ENCODE measurements around the gene NUDT17. TPM values are rescaled to one million over a fixed set of nuclear protein-coding genes. Genes with fewer than 3 reads are reported as not detected.
"Not testable (repeated sequence)": the region's sequence is repeated elsewhere in the genome, so short reads cannot be mapped to it uniquely, and the experiment has no call there.

NUDT17 gene
- total and polyA plus RNA-seq, 2 donors (not counting 1 experiment from before 2014, with no cell fraction given), result 7.7 TPM

- H3K4me3 Mint-ChIP-seq; H3K4me2 ChIP-seq (replicated peaks; ENCODE audit: low read depth, low read length, poor library complexity, severe bottlenecking); H4K20me1 ChIP-seq (ENCODE audit: control insufficient read depth, insufficient read depth, low read length, poor library complexity, severe bottlenecking); ATAC-seq (ENCODE audit: low read depth); intact Hi-C loops (cut with micrococcal nuclease); H2AFZ ChIP-seq (ENCODE audit: insufficient read depth, low read depth, low read length, poor library complexity, severe bottlenecking); H3K9me3 Mint-ChIP-seq (ENCODE audit: insufficient read depth); H3K27me3 ChIP-seq (replicated peaks in 1 of 4; ENCODE audit: control extremely low read depth in 1 of 4, control insufficient read depth in 3 of 4, insufficient read depth in 4 of 4, low read length in 3 of 4); CTCF ChIA-PET; H3K9ac ChIP-seq (ENCODE audit: low read length); H3K4me3 ChIP-seq (ENCODE audit: control extremely low read depth in 1 of 5, extremely low read depth in 1 of 5, insufficient read depth in 1 of 5, low read depth in 2 of 5, low read length in 4 of 5); H3K27ac Mint-ChIP-seq; H3K27ac ChIP-seq (ENCODE audit: low read length in 2 of 2); H3K9me3 ChIP-seq (ENCODE audit: control extremely low read depth in 1 of 3, control insufficient read depth in 2 of 3, insufficient read depth in 1 of 3, low read length in 2 of 3); DNase-seq; POLR2A ChIA-PET; H3K27me3 Mint-ChIP-seq: not testable (repeated sequence)
- H3K79me2 ChIP-seq (ENCODE audit: control insufficient read depth, insufficient read depth, low read length), result peaks cover 35% of the 10 kb centered on the region
- H3K36me3 ChIP-seq (replicated peaks in 1 of 2; ENCODE audit: control extremely low read depth in 1 of 2, control insufficient read depth in 1 of 2, extremely low read depth in 1 of 2, insufficient read depth in 2 of 2, low read length in 1 of 2), result peaks cover 11 to 18% of the 10 kb centered on the region in 2 experiments
- H3K4me1 Mint-ChIP-seq, result peaks cover 23% of the 10 kb centered on the region
- no CpG with 5 or more reads among the region's 16 CpGs for WGBS (ENCODE audit: insufficient coverage)
- peaks cover 9 to 12% of the 10 kb centered on the region in 2 donors for H3K4me1 ChIP-seq (ENCODE audit: control insufficient read depth in 2 of 2, insufficient read depth in 2 of 2, low read length in 2 of 2)
Observed at GRCh38 chr1:145822779-145823331, 22.6 kb upstream of the NUDT17 start.

GRCh38 chr1:145823565-145824498 is 21.6 kb upstream of the NUDT17 start, which contains the start of the genes POLR3C and RNF115:
Gene POLR3C (plus strand): TSS chr1:145824200. CDS start chr1:145825777, 1,577 bp downstream.
Gene RNF115 (minus strand): TSS chr1:145824095. CDS start chr1:145823873, 222 bp downstream.
- DNase-seq, result peak; percentile 91
- TF ChIP-seq CTCF (IDR thresholded peaks at IDR 0.05) (no peak), EZH2 (IDR thresholded peaks at IDR 0.05; ENCODE audit: borderline replicate concordance, insufficient read depth, low read depth, low read length, poor library complexity, severe bottlenecking) (no peak)
- Mint-ChIP-seq H3K4me1 (peaks cover 28% of the 10 kb centered on the region), H3K27me3 (no peaks in the 10 kb centered on the region), H3K27ac (peak within 1 kb of the TSS; percentile 97), H3K9me3 (ENCODE audit: insufficient read depth) (no peaks in the 10 kb centered on the region), H3K4me3 (peak within 1 kb of the TSS; percentile 98)
- Histone ChIP-seq H3K9ac (ENCODE audit: low read length) (peak within 1 kb of the TSS; percentile 81), H3K27ac (ENCODE audit: low read length in 2 of 2) (peak within 1 kb of the TSS; percentile 61 to 89), H3K4me3 (ENCODE audit: control extremely low read depth in 1 of 5, extremely low read depth in 1 of 5, insufficient read depth in 1 of 5, low read depth in 2 of 5, low read length in 4 of 5) (peak within 1 kb of the TSS; percentile 66 to 97 (median 82)), H3K4me1 (ENCODE audit: control insufficient read depth in 2 of 2, insufficient read depth in 2 of 2, low read length in 2 of 2) (peaks cover 12 to 13% of the 10 kb centered on the region in 2 donors), H3K36me3 (replicated peaks in 1 of 2; ENCODE audit: control extremely low read depth in 1 of 2, control insufficient read depth in 1 of 2, extremely low read depth in 1 of 2, insufficient read depth in 2 of 2, low read length in 1 of 2) (peaks cover 11 to 28% of the 10 kb centered on the region in 2 experiments), H3K9me3 (ENCODE audit: control extremely low read depth in 1 of 3, control insufficient read depth in 2 of 3, insufficient read depth in 1 of 3, low read length in 2 of 3) (no peaks in the 10 kb centered on the region), H2AFZ (ENCODE audit: insufficient read depth, low read depth, low read length, poor library complexity, severe bottlenecking) (peak within 1 kb of the TSS; percentile 96), H4K20me1 (ENCODE audit: control insufficient read depth, insufficient read depth, low read length, poor library complexity, severe bottlenecking) (peaks cover 4% of the 10 kb centered on the region), H3K4me2 (replicated peaks; ENCODE audit: low read depth, low read length, poor library complexity, severe bottlenecking) (peak within 1 kb of the TSS; percentile 82), H3K79me2 (ENCODE audit: control insufficient read depth, insufficient read depth, low read length) (peaks cover 35% of the 10 kb centered on the region), H3K27me3 (replicated peaks in 1 of 4; ENCODE audit: control extremely low read depth in 1 of 4, control insufficient read depth in 3 of 4, insufficient read depth in 4 of 4, low read length in 3 of 4) (no peaks in the 10 kb centered on the region)
- peak; percentile 95 for ATAC-seq (ENCODE audit: low read depth)
- ChIA-PET POLR2A (interaction anchor here (0.5 to 1.8 kb wide), 5 partner anchors 22 to 182 kb away, joined by 3 to 11 read pairs (median 3); partner anchors contain the start of genes NUDT17, PEX11B, PIAS3 and RBM8A), CTCF (interaction anchor here (0.9 to 1.5 kb wide), 3 partner anchors 21 to 87 kb away, joined by 3 to 15 read pairs (median 10); partner anchors contain the start of genes NUDT17 and PIAS3)
- intact Hi-C loops (cut with micrococcal nuclease), result loop anchor here (1.0 to 2.0 kb wide), 3 partner anchors 21 to 95 kb away; partner anchors contain the start of genes NUDT17 and PEX11B
- under 1% methylated on average over 82 of the region's 89 CpGs for WGBS (ENCODE audit: insufficient coverage)
